Stimulated activated naive CD8-positive, alpha-beta T cell treated with anti-CD3 and anti-CD28 coated beads, Interleukin-15, amount 100 ng/mL, for 72 hours (primary cell): ENCODE results near the gene RALGPS1.
"Not testable (repeated sequence)": the region's sequence is repeated elsewhere in the genome, so short reads cannot be mapped to it uniquely, and the experiment has no call there.

ENCODE experiments used
- ATAC-seq: fragments of 150-1000 bp; cut with Tn5 transposase; 2 replicates; pipeline ENCODE4 v1.10.0; 2021; ENCODE audit warnings: mild to moderate bottlenecking, moderate library complexity
- DNase-seq, 2 donors: peaks; one replicate each; pipeline ENCODE4 v3.0.0; 2021 to 2022
- H3K27ac Mint-ChIP-seq, 2 donors: one replicate each; pipeline ENCODE4 v1.8.0; 2022; ENCODE audit warnings: mild to moderate bottlenecking in 2 of 2, mixed read lengths in 2 of 2, moderate library complexity in 2 of 2
- H3K27me3 Mint-ChIP-seq: one replicate; pipeline ENCODE4 v1.8.0; 2022; ENCODE audit warnings: mixed read lengths
- H3K4me1 Mint-ChIP-seq: one replicate; pipeline ENCODE4 v1.8.0; 2022; ENCODE audit warnings: mild to moderate bottlenecking, mixed read lengths
- H3K4me3 Mint-ChIP-seq, 2 donors: one replicate each; pipeline ENCODE4 v1.8.0; 2022; ENCODE audit warnings: mild to moderate bottlenecking in 2 of 2, mixed read lengths in 2 of 2, moderate library complexity in 1 of 2
- H3K9me3 Mint-ChIP-seq, 2 donors: one replicate each; pipeline ENCODE4 v1.8.0; 2022; ENCODE audit warnings: mixed read lengths in 2 of 2

Gene RALGPS1

GRCh38 chr9:127161081-127161624 lies 246.6 kb downstream of the RALGPS1 start:
- DNase-seq (no peak), ATAC-seq (no peak)
- Mint-ChIP-seq H3K27me3 (no peaks in the 10 kb centered on the region), H3K4me1 (peaks cover 18% of the 10 kb centered on the region), H3K9me3 (no peaks in the 10 kb centered on the region), H3K4me3 (no peak overlapping the region), H3K27ac (no peak overlapping the region)

GRCh38 chr9:127162046-127162863 lies 247.7 kb downstream of the RALGPS1 start:
- Mint-ChIP-seq H3K4me3 (no peak overlapping the region), H3K4me1 (peaks cover 18% of the 10 kb centered on the region), H3K9me3 (no peaks in the 10 kb centered on the region), H3K27ac (no peak overlapping the region), H3K27me3 (no peaks in the 10 kb centered on the region)
- DNase-seq: no peak
- peak; percentile 20 for ATAC-seq

GRCh38 chr9:127162864-127163365 lies 248.3 kb downstream of the RALGPS1 start:
- Mint-ChIP-seq H3K27ac (no peak overlapping the region), H3K4me1 (peaks cover 18% of the 10 kb centered on the region), H3K27me3 (no peaks in the 10 kb centered on the region), H3K4me3 (no peak overlapping the region), H3K9me3 (no peaks in the 10 kb centered on the region)
- DNase-seq (no peak), ATAC-seq (no peak)

- H3K9me3 Mint-ChIP-seq: no peaks in the 10 kb centered on the region
- no peaks in the 10 kb centered on the region for H3K27me3 Mint-ChIP-seq
- H3K27ac Mint-ChIP-seq: no peak overlapping the region
- peaks cover 18% of the 10 kb centered on the region for H3K4me1 Mint-ChIP-seq
- ATAC-seq (peak; percentile 81), DNase-seq (no peak)
- no peak overlapping the region for H3K4me3 Mint-ChIP-seq
These were observed 248.8 kb downstream of the RALGPS1 start for GRCh38 chr9:127163409-127163808.

- Mint-ChIP-seq H3K4me1 (peaks cover 18% of the 10 kb centered on the region), H3K9me3 (no peaks in the 10 kb centered on the region), H3K4me3 (no peak overlapping the region), H3K27ac (no peak overlapping the region), H3K27me3 (no peaks in the 10 kb centered on the region)
- DNase-seq: no peak
- ATAC-seq: no peak
These were observed 250.5 kb downstream of the RALGPS1 start for GRCh38 chr9:127165116-127165515.

- H3K9me3 Mint-ChIP-seq: no peaks in the 10 kb centered on the region
- DNase-seq (no peak), ATAC-seq (no peak)
- no peak overlapping the region for H3K4me3 Mint-ChIP-seq
- H3K27me3 Mint-ChIP-seq: no peaks in the 10 kb centered on the region
- peaks cover 18% of the 10 kb centered on the region for H3K4me1 Mint-ChIP-seq
- H3K27ac Mint-ChIP-seq: no peak overlapping the region
These were observed 251.5 kb downstream of the RALGPS1 start for GRCh38 chr9:127166111-127166510.

- no peaks in the 10 kb centered on the region for H3K9me3 Mint-ChIP-seq
- no peak for DNase-seq
- no peaks in the 10 kb centered on the region for H3K27me3 Mint-ChIP-seq
- H3K4me1 Mint-ChIP-seq: peaks cover 18% of the 10 kb centered on the region
- H3K4me3 Mint-ChIP-seq: no peak overlapping the region
- peak overlapping the region in 1 of 2 donors; percentile 53 for H3K27ac Mint-ChIP-seq
- no peak for ATAC-seq
These were observed 252.3 kb downstream of the RALGPS1 start for GRCh38 chr9:127166651-127167524.

- Mint-ChIP-seq H3K4me1 (peaks cover 12% of the 10 kb centered on the region), H3K9me3 (no peaks in the 10 kb centered on the region), H3K4me3 (no peak overlapping the region), H3K27ac (peak overlapping the region in 1 of 2 donors; percentile 87), H3K27me3 (no peaks in the 10 kb centered on the region)
- DNase-seq: no peak
- ATAC-seq: no peak
These were observed 253.2 kb downstream of the RALGPS1 start for GRCh38 chr9:127167560-127168326.

- DNase-seq (no peak), ATAC-seq (no peak)
- H3K4me3 Mint-ChIP-seq: no peak overlapping the region
- no peak overlapping the region for H3K27ac Mint-ChIP-seq
- H3K9me3 Mint-ChIP-seq: no peaks in the 10 kb centered on the region
- no peaks in the 10 kb centered on the region for H3K4me1 Mint-ChIP-seq
- no peaks in the 10 kb centered on the region for H3K27me3 Mint-ChIP-seq
These were observed 254.4 kb downstream of the RALGPS1 start for GRCh38 chr9:127168756-127169574.

GRCh38 chr9:127169575-127169883 lies 254.9 kb downstream of the RALGPS1 start:
- H3K27me3 Mint-ChIP-seq: no peaks in the 10 kb centered on the region
- H3K4me1 Mint-ChIP-seq: no peaks in the 10 kb centered on the region
- ATAC-seq: no peak
- no peak overlapping the region for H3K4me3 Mint-ChIP-seq
- no peak for DNase-seq
- no peaks in the 10 kb centered on the region for H3K9me3 Mint-ChIP-seq
- no peak overlapping the region for H3K27ac Mint-ChIP-seq

GRCh38 chr9:127170103-127170502 lies 255.5 kb downstream of the RALGPS1 start:
- Mint-ChIP-seq H3K27me3 (no peaks in the 10 kb centered on the region), H3K4me1 (no peaks in the 10 kb centered on the region), H3K4me3 (no peak overlapping the region), H3K9me3 (no peaks in the 10 kb centered on the region), H3K27ac (peak overlapping the region in 1 of 2 donors; percentile 2)
- ATAC-seq (no peak), DNase-seq (no peak)

- H3K4me1 Mint-ChIP-seq: no peaks in the 10 kb centered on the region
- H3K27me3 Mint-ChIP-seq: no peaks in the 10 kb centered on the region
- no peak overlapping the region for H3K27ac Mint-ChIP-seq
- DNase-seq (no peak), ATAC-seq (no peak)
- H3K9me3 Mint-ChIP-seq: no peaks in the 10 kb centered on the region
- no peak overlapping the region for H3K4me3 Mint-ChIP-seq
These were observed 256.1 kb downstream of the RALGPS1 start for GRCh38 chr9:127170652-127171051.

- H3K4me1 Mint-ChIP-seq, H3K27ac Mint-ChIP-seq, ATAC-seq, H3K9me3 Mint-ChIP-seq, H3K27me3 Mint-ChIP-seq, DNase-seq, H3K4me3 Mint-ChIP-seq: not testable (repeated sequence)
These were observed 256.8 kb downstream of the RALGPS1 start for GRCh38 chr9:127171348-127171747.

GRCh38 chr9:127172066-127172707 lies 257.6 kb downstream of the RALGPS1 start:
- H3K27me3 Mint-ChIP-seq: no peaks in the 10 kb centered on the region
- no peaks in the 10 kb centered on the region for H3K4me1 Mint-ChIP-seq
- H3K27ac Mint-ChIP-seq: no peak overlapping the region
- no peak for DNase-seq
- H3K4me3 Mint-ChIP-seq: no peak overlapping the region
- no peak for ATAC-seq
- no peaks in the 10 kb centered on the region for H3K9me3 Mint-ChIP-seq
